ENCODE data around the gene XCL1. TPM values are rescaled to one million over a fixed set of nuclear protein-coding genes. Genes with fewer than 3 reads are reported as not detected.

The XCL1 gene
- polyA plus RNA-seq, 3 donors = 0.07 TPM; not detected in 2

DNA sequence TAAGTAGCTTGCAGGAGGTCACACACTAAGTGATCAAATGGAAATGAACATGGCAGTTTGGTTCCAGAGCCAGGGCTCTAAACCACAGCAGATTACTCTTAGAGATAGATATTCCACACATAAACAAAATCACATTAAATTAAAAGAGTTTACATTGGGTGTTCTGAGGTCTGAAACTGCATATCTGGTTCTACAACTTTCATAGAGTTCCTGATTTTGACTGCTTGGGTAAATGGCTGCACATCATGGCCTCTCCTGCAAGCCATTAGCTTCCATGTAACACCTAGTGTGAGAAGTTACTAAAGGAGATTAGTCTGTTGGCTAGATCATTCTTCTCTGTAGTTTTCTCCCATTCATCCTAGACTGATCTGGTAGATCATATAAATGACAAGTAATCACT lies 19.8 kb upstream of the XCL1 start:
- Histone ChIP-seq H3K9ac (ENCODE audit: insufficient read depth, low read length, poor library complexity, severe bottlenecking) (no peak overlapping the region), H3K4me3 (replicated peaks in 1 of 3; ENCODE audit: low read depth in 2 of 3, low read length in 3 of 3) (no peak overlapping the region), H4K20me1 (ENCODE audit: insufficient read depth, low read length) (no peaks in the 10 kb centered on the region), H3K9me3 (replicated peaks in 1 of 2; ENCODE audit: control insufficient read depth in 1 of 2, insufficient read depth in 1 of 2, low read length in 2 of 2) (no peaks in the 10 kb centered on the region), H3K27ac (ENCODE audit: low read depth in 1 of 2, low read length in 2 of 2) (no peak overlapping the region), H3K4me1 (ENCODE audit: control insufficient read depth in 1 of 2, insufficient read depth in 2 of 2, low read length in 2 of 2) (peaks cover 22 to 32% of the 10 kb centered on the region in 2 donors), H2AFZ (ENCODE audit: insufficient read depth, low read depth, low read length, poor library complexity, severe bottlenecking) (no peak overlapping the region), H3K36me3 (replicated peaks in 1 of 2; ENCODE audit: control insufficient read depth in 1 of 2, insufficient read depth in 2 of 2, low read length in 2 of 2) (no peaks in the 10 kb centered on the region), H3K27me3 (ENCODE audit: control insufficient read depth in 2 of 2, insufficient read depth in 2 of 2, low read length in 2 of 2) (no peaks in the 10 kb centered on the region), H3K79me2 (ENCODE audit: insufficient read depth, low read length) (no peaks in the 10 kb centered on the region), H3K4me2 (replicated peaks; ENCODE audit: extremely low read depth, low read length, poor library complexity, severe bottlenecking) (no peak overlapping the region)
- peaks cover 0 to 2% (median 0%) of the 10 kb centered on the region in 3 donors for H3K27me3 Mint-ChIP-seq (ENCODE audit: low read depth in 3 of 3)
- TF ChIP-seq, protein P1, sequence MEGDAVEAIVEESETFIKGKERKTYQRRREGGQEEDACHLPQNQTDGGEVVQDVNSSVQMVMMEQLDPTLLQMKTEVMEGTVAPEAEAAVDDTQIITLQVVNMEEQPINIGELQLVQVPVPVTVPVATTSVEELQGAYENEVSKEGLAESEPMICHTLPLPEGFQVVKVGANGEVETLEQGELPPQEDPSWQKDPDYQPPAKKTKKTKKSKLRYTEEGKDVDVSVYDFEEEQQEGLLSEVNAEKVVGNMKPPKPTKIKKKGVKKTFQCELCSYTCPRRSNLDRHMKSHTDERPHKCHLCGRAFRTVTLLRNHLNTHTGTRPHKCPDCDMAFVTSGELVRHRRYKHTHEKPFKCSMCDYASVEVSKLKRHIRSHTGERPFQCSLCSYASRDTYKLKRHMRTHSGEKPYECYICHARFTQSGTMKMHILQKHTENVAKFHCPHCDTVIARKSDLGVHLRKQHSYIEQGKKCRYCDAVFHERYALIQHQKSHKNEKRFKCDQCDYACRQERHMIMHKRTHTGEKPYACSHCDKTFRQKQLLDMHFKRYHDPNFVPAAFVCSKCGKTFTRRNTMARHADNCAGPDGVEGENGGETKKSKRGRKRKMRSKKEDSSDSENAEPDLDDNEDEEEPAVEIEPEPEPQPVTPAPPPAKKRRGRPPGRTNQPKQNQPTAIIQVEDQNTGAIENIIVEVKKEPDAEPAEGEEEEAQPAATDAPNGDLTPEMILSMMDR (IDR thresholded peaks at IDR 0.05) = no peak
- no peak for DNase-seq
- H3K36me3 Mint-ChIP-seq = no peaks in the 10 kb centered on the region
- H3K9me3 Mint-ChIP-seq = no peaks in the 10 kb centered on the region
- peaks cover 28% of the 10 kb centered on the region for H3K4me1 Mint-ChIP-seq
- no peak overlapping the region for H3K4me3 Mint-ChIP-seq
- H3K27ac Mint-ChIP-seq = no peak overlapping the region
- intact Hi-C loops (cut with micrococcal nuclease) = no loop called here

DNA sequence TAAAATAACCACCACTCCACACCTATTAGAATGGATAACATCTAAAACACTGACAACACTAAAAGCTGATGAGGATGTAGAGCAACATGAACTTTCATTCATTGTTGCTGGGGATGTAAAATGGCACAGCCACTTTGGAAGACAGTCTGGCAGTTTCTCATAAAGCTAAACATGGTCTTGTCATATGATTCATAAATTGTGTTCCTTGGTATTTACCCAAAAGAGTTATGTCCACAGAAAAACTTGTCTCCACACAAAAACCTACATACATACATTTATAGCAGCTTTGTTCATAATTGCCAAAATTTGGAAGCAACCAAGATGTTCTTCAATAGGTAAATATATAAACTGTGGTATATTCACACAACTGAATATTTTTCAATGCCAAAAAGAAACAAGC lies 16.0 kb upstream of the XCL1 start:
- intact Hi-C loops (cut with micrococcal nuclease) = no loop called here
- Histone ChIP-seq H3K4me1 (ENCODE audit: control insufficient read depth in 1 of 2, insufficient read depth in 2 of 2, low read length in 2 of 2) (peaks cover 15 to 21% of the 10 kb centered on the region in 2 donors), H3K9ac (ENCODE audit: insufficient read depth, low read length, poor library complexity, severe bottlenecking) (no peak overlapping the region), H2AFZ (ENCODE audit: insufficient read depth, low read depth, low read length, poor library complexity, severe bottlenecking) (no peak overlapping the region), H3K9me3 (replicated peaks in 1 of 2; ENCODE audit: control insufficient read depth in 1 of 2, insufficient read depth in 1 of 2, low read length in 2 of 2) (no peaks in the 10 kb centered on the region), H3K36me3 (replicated peaks in 1 of 2; ENCODE audit: control insufficient read depth in 1 of 2, insufficient read depth in 2 of 2, low read length in 2 of 2) (no peaks in the 10 kb centered on the region), H3K4me3 (replicated peaks in 1 of 3; ENCODE audit: low read depth in 2 of 3, low read length in 3 of 3) (no peak overlapping the region), H4K20me1 (ENCODE audit: insufficient read depth, low read length) (no peaks in the 10 kb centered on the region), H3K4me2 (replicated peaks; ENCODE audit: extremely low read depth, low read length, poor library complexity, severe bottlenecking) (no peak overlapping the region), H3K79me2 (ENCODE audit: insufficient read depth, low read length) (no peaks in the 10 kb centered on the region), H3K27me3 (ENCODE audit: control insufficient read depth in 2 of 2, insufficient read depth in 2 of 2, low read length in 2 of 2) (no peaks in the 10 kb centered on the region), H3K27ac (ENCODE audit: low read depth in 1 of 2, low read length in 2 of 2) (no peak overlapping the region)
- TF ChIP-seq, protein P1 (IDR thresholded peaks at IDR 0.05) = no peak
- peaks cover 1 to 4% (median 2%) of the 10 kb centered on the region in 3 donors for H3K27me3 Mint-ChIP-seq (ENCODE audit: low read depth in 3 of 3)
- peaks cover 23% of the 10 kb centered on the region for H3K4me1 Mint-ChIP-seq
- no peak overlapping the region for H3K4me3 Mint-ChIP-seq
- DNase-seq = no peak
- H3K9me3 Mint-ChIP-seq = peaks cover 0 to 9% (median 0%) of the 10 kb centered on the region in 7 donors
- no peaks in the 10 kb centered on the region for H3K36me3 Mint-ChIP-seq
- no peak overlapping the region for H3K27ac Mint-ChIP-seq
